ENCODE data around the gene ALAD.
"Not testable (repeated sequence)": the region's sequence is repeated elsewhere in the genome, so short reads cannot be mapped to it uniquely, and the experiment has no call there.

ALAD gene

DNA sequence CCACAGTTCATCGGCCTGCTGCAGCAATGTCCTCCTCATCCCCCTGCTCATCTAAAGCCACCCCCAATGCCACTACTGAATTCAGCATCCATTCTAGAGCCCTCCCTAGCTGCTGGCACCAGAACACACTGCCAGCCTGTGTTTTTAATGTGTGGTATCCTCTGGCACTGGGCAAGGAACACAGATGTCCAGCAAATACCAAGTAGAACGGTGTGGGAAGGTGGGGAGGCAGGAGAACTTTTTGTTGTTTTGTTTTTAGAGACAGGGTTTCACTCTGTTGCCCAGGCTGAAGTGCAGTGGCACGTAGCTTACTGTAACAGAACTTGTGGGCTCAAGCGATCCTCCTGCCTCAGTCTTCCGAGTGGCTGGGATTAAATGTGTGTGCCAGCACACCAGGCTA lies 29.0 kb downstream of the ALAD start:
- no peak for FAIRE-seq

DNA sequence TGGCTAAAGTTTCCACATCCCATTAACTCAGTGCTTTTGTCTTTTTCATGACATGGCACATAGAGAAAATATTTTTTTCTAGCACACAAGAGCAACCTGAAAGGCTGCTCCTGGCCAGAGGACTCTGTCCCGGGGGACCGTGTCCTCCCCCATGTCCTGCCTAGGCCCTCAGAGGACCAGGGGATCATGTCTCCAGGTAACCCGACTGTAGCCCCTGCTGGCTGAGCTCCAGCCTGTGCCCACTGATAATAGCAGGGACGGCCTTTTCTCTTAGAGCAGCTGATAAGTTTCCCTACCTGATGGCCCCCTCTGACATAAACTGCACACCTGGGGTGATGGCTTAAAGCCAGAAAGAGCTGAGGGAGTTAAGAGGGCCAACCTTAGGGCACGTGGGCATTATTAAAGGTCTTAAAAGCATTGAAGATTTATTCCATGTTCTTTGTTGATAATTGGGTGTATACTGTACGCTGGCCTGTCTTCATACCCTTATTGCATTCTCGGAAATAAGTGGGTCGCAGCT lies 30.2 kb downstream of the ALAD start:
- no peak for FAIRE-seq

DNA sequence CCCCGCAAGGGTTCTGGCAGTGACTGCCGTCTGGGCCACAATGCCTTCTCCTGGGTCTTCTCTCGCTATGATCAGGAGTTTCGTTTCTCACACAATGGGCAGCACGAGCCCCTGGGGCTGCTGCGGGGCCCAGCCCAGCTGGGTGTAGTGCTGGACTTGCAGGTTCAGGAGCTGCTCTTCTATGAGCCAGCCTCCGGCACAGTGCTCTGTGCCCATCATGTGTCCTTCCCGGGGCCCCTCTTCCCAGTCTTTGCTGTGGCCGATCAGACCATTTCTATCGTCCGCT lies 31.3 kb downstream of the ALAD start:
- FAIRE-seq, result no peak

DNA sequence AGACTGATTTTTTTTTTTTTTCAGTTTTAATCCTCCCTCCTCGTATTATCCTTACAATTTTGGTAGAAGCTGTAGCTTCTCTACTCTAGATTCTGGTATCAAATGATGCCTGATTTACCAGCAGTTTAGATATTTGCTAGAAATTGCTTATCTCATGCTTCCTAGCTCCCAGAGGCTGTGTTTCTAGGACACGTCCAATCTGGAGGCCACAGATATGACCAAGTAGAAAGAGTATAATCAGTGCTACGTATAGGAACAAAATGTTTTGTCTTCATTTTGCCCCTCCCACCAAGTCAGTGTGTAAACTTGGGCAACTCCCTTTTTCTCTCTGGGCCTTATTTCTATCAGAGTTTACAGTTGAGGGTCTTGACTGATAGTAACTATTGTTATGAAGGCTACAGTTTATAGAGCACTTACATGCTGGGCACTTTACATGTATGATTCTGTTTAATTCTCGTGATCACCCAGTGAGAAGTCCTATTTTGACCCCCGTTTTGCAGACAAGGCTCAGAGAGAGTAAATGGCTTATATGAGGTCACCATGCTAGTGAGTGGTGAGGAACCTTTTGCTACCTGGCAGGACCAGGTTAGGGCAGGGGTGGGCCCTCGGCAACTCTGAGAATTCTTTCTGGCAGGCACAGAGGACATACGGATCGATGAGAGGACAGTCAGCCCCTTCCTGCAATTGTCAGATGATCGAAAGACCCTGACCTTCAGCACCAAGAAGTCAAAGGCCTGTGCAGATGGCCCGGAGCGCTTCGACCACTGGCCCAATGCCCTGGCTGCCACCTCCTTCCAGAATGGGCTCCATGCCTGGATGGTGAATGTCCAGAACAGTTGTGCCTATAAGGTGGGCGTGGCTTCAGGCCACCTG lies 31.9 kb downstream of the ALAD start:
- no peak for FAIRE-seq

DNA sequence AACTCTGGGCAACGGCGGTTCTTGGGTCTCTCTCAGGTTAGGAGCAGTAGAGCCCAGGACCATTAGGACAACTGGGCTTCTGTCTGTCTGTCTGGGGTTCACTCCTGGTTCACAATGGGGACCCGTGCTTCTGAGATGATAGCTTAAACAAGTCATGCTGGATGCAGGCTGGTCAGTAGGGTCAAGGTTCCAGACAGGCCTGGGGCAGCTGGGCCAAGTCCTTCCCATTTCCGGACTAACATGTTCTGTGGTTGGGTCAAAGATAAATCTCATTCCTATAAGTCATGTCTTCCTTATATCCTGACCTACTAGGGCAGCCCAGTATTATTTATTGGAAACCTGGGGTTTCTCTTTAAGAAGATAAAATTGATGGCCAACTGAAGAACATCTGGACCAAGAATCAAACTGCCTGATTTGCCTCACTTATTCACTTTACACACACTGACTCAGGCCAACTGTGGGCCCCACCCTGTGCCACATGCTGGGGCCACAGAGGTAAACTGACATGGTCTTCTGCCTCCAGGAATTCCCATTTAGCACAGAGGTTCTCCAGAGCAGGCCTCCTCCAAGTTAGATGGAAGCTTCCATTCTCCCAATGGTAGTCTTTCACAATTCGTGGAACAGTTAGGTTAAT lies 32.6 kb downstream of the ALAD start:
- FAIRE-seq, result no peak

DNA sequence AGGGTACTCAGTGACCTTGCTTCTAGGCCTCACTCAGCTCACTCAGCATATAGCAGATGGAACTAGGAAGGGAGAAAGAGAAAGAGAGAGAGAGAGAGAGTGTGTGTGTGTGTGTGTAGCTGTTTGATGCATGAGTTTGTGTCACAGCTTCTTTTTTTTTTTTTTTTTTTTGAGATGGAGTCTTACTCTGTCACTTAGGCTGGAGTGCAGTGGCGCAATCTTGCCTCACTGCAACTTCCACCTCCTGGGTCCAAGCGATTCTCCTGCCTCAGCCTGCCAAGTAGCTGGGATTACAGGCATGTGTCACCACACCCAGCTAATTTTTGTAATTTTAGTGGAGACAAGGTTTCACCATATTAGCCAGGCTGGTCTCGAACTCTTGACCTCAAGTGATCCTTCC lies 35.4 kb downstream of the ALAD start:
- not testable (repeated sequence) for FAIRE-seq

DNA sequence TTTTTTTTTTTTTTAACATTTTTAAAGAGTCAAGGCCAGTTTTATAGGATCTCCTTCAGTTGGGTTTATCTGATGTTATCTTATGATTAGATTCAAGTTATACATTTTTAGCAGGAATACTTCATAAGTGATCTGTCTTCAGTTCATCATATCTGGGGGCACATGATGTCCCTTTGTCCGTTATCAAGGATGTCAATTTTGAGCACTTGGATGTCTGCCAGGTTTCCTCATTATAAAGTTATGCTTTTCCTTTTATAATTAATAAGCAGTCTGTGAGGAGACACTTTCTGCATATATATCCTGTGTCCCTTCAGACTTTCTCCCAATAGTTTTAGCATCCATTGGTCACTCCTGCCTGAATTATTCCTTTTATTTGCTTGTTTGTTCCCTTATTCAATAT lies 36.1 kb downstream of the ALAD start:
- no peak for FAIRE-seq

DNA sequence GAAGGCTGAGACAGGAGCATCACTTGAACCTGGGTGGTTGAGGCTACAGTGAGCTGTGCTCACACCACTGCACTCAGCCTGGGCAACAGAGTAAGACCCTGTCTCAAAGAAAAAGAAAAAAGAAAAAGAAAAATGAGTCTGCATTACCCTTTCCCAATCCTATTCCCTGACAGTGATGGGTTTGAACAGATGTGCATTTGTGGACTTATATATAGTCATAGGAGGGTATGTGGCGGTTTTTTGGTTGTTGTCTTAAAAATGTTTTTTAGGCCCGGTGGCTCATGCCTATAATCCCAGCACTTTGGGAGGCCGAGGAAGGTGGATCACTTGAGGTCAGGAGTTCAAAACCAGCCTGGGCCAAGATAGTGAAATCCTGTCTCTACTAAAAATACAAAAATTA lies 37.7 kb downstream of the ALAD start:
- FAIRE-seq, result no peak

DNA sequence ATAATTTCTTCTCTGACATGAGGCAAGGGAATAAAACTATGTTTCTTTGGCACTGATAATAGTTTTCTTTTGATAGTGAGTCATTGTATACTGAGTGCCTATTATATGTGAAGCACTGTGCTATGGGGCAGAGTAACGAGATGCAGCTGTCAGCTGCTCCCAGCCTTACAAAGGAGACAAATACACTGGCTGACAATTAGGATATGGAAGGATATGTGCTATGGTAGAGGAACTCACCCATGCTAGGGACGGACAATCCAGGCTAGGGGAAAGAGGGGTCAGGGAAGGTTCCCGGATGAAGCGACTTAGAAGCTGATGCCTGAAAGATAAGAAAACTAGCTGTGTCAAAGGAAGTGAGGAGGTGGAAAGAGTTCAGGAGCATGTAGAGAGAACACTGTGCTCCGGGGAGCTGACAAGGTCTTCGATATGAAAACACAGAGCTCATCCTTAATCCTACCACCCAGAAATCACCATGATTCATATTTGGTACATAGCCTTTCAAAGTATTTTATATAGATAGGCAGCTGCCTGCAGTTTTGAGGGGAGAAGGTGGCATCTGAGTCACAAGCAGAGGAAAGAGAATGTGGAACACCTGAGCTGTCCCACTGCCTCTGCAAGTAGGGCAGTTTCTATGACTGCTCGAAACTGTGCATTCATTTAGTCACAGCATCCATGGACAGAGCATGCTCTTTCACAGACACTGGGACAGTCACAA lies 39.6 kb downstream of the ALAD start:
- FAIRE-seq, result no peak

DNA sequence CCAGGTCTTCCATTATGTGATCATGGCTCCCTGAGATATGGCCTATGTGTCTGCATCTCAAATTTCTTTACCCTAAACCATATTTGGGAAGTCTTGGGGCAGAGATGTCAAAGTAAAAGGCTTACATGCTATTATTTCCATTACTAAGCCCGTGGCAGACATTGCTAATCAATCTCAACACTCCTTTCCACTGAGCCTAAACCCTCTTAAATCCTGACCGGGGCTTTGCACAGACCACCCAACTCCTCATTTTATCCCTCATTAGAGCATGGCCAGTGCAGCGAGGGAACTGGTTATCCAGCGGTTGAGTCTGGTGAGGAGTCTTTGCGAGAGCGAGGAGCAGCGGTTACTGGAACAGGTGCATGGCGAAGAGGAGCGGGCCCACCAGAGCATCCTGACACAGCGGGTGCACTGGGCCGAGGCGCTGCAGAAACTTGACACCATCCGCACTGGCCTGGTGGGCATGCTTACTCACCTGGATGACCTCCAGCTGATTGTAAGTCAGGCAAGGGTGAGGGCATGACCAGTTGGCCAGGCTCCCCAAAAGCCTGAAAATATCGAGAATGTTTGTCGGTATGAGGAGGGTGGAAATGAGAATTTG lies 40.7 kb downstream of the ALAD start:
- no peak for FAIRE-seq

DNA sequence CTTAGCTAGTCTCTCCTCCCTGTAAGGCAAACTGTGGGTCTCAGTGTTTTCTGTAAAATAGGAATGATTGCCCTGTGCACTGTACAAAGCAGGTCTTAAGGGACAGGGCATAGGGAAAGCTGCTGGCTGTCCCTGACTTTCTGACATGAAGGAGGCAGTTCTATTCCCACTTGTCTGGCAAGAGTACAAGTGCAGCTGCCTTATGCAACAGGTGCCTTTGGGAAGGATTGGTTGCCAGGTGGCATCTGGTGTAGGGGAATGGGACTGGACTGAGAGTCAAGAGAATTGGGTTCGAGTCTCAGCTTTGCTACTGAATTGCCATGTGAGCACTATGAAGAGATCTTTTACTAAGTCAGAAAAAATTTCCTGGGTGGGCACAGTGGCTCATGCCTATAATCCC lies 41.7 kb downstream of the ALAD start:
- no peak for FAIRE-seq

DNA sequence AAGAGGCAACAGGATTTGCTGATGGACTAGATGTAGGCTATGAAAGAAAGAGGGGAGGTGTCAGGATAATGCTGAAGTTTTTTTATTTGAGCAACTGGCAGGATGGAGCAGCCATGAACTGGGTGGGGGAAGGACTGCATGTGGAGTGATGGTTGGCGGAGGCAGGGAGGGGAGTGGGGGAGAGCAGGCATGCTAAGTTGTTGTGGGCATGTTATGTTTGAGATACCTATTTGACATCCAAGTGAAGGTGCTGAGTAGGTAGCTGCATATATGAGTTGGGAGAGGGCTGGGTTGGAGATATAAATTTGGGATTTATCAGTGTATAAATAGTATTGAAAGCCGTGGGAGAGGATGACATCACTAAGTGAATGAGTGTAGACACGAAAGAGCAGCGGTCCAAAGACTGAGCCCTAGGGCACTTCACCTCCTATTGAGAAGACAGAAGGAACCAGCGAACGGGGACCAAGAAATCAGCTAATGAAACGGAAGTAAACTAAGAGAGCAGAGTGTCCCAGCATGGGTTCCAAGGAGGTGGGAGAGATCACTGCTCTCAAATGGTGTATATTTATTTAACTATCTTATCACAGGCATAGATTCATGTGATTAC lies 44.3 kb downstream of the ALAD start:
- FAIRE-seq, result no peak

DNA sequence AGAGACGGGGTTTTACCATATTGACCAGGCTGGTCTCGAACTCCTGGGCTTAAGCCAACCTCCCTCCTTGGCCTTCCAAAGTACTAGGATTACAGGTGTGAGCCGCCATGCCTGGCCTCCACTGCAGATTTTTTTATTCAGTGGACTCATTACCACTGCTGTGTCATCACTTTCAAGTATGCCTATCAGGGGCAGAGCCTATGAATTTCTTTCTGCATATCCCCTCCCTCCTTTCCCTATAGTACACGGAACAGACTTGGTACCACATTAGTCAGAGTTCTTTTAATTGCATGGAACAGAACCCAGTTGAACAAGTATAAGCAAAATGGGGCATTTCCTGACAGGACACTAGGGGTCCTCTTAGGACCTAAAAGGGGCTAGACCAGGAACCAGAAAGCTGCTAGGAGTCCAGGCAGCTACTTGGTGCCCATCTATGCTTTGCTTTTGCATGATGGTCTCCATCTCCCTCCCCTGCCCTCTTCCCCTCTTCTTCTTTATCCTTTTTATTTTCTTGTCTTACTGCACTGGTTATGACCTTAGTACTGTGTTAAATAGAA lies 46.0 kb downstream of the ALAD start:
- no peak for FAIRE-seq

DNA sequence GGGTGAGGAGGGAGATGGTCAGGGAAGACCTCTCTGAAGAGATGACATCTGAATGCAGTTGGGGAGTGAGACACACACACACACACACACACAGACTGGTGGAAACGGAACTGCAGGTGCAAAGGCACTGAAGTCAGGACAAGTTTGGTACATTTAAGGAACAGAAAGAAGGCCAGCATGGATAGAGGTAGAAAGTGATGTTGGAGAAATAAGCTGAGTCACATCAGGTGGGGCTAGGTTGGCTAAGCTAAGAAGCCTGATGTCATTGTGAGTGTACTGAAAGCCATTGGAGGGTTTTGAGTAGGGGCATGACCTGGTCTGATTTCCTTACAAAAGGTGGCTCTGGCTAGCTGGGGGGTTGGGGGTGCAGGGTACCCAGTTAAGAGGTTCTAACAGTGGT lies 48.7 kb downstream of the ALAD start:
- no peak for FAIRE-seq

DNA sequence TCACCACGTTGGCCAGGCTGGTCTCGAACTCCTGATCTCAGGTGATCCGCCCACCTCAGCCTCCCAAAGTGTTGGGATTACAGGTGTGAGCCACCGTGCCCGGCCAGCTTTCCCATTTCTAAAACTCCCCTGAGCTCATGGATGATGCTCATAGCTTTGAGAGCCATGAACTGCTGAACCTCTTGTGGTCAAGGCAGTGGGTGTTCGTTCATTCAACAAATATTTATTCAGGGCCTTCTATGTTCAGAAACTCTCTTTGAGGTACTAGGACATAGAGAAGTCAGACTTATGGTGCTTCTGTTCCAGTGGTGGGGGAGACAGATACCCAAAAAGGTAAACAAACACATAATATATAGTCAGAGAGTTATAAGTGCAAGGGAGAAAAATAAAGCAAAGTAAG lies 49.1 kb downstream of the ALAD start:
- FAIRE-seq, result no peak

DNA sequence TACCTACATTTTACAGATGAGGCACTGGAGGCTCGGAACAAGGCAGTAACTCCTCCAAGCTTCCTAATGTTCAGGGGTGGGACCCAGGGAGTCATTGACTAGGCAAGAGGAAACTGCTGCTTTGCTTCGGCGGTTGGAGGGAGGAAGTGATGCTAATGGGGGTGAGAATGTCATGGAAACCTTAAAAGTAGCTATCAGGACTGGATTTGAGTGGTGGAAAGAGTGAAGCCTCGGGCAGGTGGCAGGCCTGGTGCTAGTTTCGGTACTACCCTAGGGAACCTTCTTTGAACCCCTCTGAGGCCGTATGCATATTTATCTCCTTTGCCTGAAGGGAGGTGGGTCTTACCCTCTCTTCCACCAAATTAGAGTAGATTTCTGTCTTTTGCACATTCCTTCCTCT lies 50.1 kb downstream of the ALAD start:
- no peak for FAIRE-seq

DNA sequence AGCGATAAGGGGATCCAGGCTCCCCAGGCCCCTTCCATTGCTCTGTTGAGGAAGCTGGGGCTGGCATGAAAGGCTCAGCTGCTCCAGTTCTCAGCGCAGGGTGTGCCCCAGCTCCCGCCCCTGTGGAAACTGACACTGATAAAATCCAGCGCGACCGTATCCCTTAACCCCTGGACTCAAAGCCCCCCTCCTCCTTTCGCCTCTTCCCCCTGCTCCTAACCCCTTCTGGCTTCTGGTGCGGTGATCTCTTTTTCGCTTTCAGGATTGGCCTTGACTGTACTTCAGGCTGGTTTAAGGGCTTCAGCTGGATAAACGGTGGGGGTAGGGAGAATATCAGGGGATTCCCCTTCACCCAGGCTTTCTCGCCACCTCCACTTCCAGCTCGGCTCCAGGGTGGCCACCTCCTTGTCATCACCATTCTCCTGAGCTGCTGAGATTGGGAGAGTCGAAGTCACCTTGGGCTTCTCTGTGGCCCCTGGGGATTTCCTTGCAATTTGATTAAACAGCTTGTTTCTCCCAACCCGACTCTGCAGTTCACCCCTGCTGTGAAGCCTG lies 50.9 kb downstream of the ALAD start:
- FAIRE-seq, result no peak

DNA sequence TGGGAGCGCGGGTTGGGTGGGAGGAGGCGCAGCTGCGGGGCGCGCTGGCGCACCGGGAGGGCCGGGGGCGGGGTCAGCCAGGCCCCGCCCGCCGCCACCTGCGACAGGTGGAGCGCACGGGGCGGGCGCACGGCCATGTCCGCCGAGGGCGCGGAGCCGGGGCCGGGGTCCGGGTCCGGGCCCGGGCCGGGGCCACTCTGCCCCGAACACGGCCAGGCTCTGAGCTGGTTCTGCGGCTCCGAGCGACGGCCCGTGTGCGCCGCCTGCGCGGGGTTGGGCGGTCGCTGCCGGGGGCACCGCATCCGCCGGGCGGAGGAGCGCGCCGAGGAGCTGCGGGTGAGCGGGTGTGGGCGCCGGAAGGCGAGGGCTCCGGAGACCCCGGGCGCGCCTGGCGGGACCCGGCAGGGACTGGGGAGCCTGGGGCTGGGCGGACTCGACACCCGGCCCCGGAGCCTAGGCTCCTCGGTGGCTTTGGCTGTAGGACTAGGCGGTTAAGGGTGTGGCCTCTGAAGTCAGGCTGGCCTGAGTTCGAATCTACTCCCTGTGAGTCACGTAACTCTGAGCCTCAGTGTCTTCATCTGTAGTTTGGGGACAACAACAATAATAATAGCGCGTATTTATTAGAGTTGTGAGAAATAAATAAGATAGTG lies 51.5 kb downstream of the ALAD start, which contains the start of gene BSPRY:
Gene BSPRY (plus strand): TSS at position 97 of the 650 bp plus-strand sequence. CDS start 39 bp downstream, at position 136.
- FAIRE-seq, result no peak

DNA sequence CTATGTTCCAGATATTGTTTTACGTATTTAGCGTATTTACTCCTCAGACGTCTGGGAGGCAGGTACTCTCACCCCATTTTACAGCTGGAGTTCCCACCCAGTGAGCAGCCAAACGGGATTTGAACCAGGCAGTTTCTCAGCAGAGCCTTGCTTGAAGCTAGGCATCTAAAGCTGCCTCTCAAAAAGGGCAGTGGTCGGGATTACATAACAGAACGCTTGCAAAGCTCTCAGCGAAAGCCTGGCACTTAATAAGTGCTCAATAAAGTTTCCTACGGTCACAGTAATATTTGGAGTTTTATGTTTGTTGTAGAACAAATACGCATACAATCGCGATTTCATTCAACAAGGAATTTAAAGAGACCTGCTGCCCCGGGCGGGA lies 52.0 kb downstream of the ALAD start:
- FAIRE-seq, result no peak

DNA sequence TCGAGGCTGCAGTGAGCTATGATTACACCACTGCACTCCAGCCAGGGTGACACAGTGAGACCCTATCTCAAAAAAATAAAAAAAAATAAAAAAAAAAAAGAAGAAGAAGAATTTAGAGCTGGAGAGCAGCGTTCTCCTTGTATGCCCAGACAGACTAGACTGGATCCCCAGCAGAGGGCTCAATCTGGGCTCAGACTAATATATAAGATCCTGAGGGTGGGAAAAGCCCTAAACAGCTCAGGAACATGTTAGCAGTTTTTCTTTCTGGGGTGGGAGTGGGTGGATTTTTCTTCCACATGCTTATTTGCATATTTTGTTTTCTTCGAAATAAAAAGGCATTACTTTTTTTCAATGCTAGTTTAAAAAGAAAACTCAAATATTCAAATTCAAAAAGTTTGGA lies 52.6 kb downstream of the ALAD start:
- peak; percentile 5 for FAIRE-seq

DNA sequence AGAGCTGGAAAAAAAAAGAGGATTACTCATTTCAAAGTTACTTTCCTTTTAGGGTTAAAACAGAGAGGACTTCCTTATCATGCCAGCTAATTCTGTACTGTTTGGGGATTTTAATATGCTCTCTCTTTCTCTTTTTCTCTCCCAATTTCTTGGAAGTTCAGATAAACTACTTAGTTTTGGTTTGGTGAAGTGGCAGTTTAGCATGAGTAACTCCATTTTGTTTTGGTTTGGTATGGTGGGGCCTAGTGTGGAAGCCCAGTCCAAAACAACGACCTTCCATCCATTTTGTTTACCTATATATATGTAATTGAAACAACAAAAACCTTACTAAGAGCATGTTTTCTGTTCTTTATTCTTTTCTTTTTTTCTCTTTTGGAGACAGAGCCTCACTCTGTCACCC lies 55.4 kb downstream of the ALAD start:
- no peak for FAIRE-seq

DNA sequence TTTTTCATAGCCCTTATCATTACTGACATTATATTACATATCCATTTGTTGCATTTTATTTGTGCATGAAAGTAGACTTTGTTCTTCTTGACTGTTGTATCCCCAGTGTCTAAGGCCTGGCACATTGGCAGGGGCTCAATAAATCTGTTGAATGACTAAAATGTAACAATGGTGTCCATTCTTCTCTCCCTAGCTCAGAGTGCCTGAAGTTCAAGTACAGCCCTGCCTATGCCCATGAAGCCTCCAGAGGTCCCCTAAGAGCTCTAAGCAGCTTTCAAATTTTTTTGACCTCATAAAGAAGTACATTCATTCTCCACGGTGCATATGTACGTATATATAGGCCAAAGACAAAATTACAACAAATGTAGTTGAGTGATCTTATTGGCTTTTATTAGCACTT lies 55.9 kb downstream of the ALAD start:
- no peak for FAIRE-seq
